ENCODE measurements around the gene KCNG3.

KCNG3 gene

GRCh38 chr2:42448163-42448562, 45.6 kb downstream of the KCNG3 start:
- no peak for DNase-seq (ENCODE audit: low read depth)
- H3K4me3 ChIP-seq (ENCODE audit: low read length) = no peak overlapping the region
- TF ChIP-seq CTCF (conservative IDR thresholded peaks at IDR 0.05; ENCODE audit: low read depth, low read length) = no peak

GRCh38 chr2:42446503-42447271, 47.1 kb downstream of the KCNG3 start:
- no peak for TF ChIP-seq CTCF (conservative IDR thresholded peaks at IDR 0.05; ENCODE audit: low read depth, low read length)
- no peak for DNase-seq (ENCODE audit: low read depth)
- H3K4me3 ChIP-seq (ENCODE audit: low read length) = no peak overlapping the region

- no peak for TF ChIP-seq CTCF (conservative IDR thresholded peaks at IDR 0.05; ENCODE audit: low read depth, low read length)
- H3K4me3 ChIP-seq (ENCODE audit: low read length) = no peak overlapping the region
- DNase-seq (ENCODE audit: low read depth) = no peak
These were observed 49.9 kb downstream of the KCNG3 start for GRCh38 chr2:42443718-42444399.

GRCh38 chr2:42442774-42443173, 51.0 kb downstream of the KCNG3 start:
- TF ChIP-seq CTCF (conservative IDR thresholded peaks at IDR 0.05; ENCODE audit: low read depth, low read length) = no peak
- DNase-seq (ENCODE audit: low read depth) = no peak
- H3K4me3 ChIP-seq (ENCODE audit: low read length) = no peak overlapping the region

GRCh38 chr2:42438685-42439084, 55.1 kb downstream of the KCNG3 start:
- H3K4me3 ChIP-seq (ENCODE audit: low read length) = no peak overlapping the region
- TF ChIP-seq CTCF (conservative IDR thresholded peaks at IDR 0.05; ENCODE audit: low read depth, low read length) = no peak

GRCh38 chr2:42436370-42436769, 57.4 kb downstream of the KCNG3 start:
- no peak for TF ChIP-seq CTCF (conservative IDR thresholded peaks at IDR 0.05; ENCODE audit: low read depth, low read length)
- no peak for DNase-seq (ENCODE audit: low read depth)
- H3K4me3 ChIP-seq (ENCODE audit: low read length) = no peak overlapping the region

More at GRCh38 chr2:42438685-42439084, 55.1 kb downstream of the KCNG3 start:
- DNase-seq (ENCODE audit: low read depth) = no peak

GRCh38 chr2:42435628-42436027, 58.2 kb downstream of the KCNG3 start:
- no peak overlapping the region for H3K4me3 ChIP-seq (ENCODE audit: low read length)
- DNase-seq (ENCODE audit: low read depth) = no peak
- no peak for TF ChIP-seq CTCF (conservative IDR thresholded peaks at IDR 0.05; ENCODE audit: low read depth, low read length)
